Body of pancreas (tissue), 4 donors: ENCODE results near the gene PIGU. TPM values are rescaled to one million over a fixed set of nuclear protein-coding genes. Genes with fewer than 3 reads are reported as not detected.

ENCODE experiments used
- ATAC-seq: fragments of 150-250 bp; one replicate; pipeline ENCODE4 v1.9.1; 2016
- DNase-seq, 4 donors: peaks; one replicate each; pipeline ENCODE4 v3.0.0-alpha.2; 2019
- H3K27ac ChIP-seq, 4 donors: fragments of 200-600 bp; sonication (generic); 1 replicate in 3 of 4; 2 replicates in 1 of 4; pipeline versions ENCODE4 v1.5.1 to v1.6.1; 2016 to 2019; ENCODE audit warnings: mild to moderate bottlenecking in 1 of 4, mixed read lengths in 1 of 4, moderate library complexity in 1 of 4
- H3K27me3 ChIP-seq, 2 donors: fragments of 200-600 bp; sonication (generic); one replicate each; pipeline ENCODE4 v1.6.0; 2016; ENCODE audit warnings: mild to moderate bottlenecking in 1 of 2
- H3K36me3 ChIP-seq, 2 donors: fragments of 200-600 bp; sonication (generic); replicated peaks in 1 of 2; 2 replicates each; pipeline ENCODE4 v1.5.1; 2016; ENCODE audit warnings: low read depth in 2 of 2; ENCODE audit not compliant: insufficient read depth in 1 of 2
- H3K4me1 ChIP-seq: fragments of 200-600 bp; sonication (generic); one replicate; pipeline ENCODE4 v1.6.0; 2016
- H3K4me3 ChIP-seq, 2 donors: fragments of 200-600 bp; sonication (generic); 1 replicate in 1 of 2; 2 replicates in 1 of 2; pipeline ENCODE4 v1.5.1; 2016 to 2019
- H3K9me3 ChIP-seq, 3 donors: fragments of 200-600 bp; sonication (generic); 1 replicate in 2 of 3; 2 replicates in 1 of 3; pipeline ENCODE4 v1.5.1; 2016
- POLR2A ChIP-seq, 3 donors: fragments of 450-650 bp; IDR thresholded peaks; one replicate each; pipeline ENCODE4 v1.6.1; 2016; ENCODE audit warnings: antibody characterized with exemption in 3 of 3, mild to moderate bottlenecking in 2 of 3
- WGBS, 2 donors: methylation state at CpG; one replicate each; pipeline ENCODE4 v1.1.5; 2017; 5-methylcytosine and 5-hydroxymethylcytosine counted together
- intact Hi-C: fragments of 100-400 bp; cut with DNase I; formaldehyde crosslinking; loops from one replicate; pipeline ENCODE4 v1.15.1; 2023
- total RNA-seq, 2 donors: library from RNA; depleted of rRNA; stranded (reverse); fragments of >200 nt; gene quantifications; one replicate each; pipeline ENCODE4 v1.1.0, GENCODE V29; 2016
- TF ChIP-seq, protein P1 (sequence below), 7 experiments: fragments of 450-650 bp in 4 of 7; fragments of 200-600 bp in 3 of 7; sonication (generic) in 3 of 7; IDR thresholded peaks; one replicate each; pipeline ENCODE4 v1.5.1; 2016 to 2019; ENCODE audit warnings: antibody characterized with exemption in 7 of 7

Gene PIGU
- total RNA-seq, 2 donors from 2014 or later, result 4.4 to 14.8 TPM

DNA sequence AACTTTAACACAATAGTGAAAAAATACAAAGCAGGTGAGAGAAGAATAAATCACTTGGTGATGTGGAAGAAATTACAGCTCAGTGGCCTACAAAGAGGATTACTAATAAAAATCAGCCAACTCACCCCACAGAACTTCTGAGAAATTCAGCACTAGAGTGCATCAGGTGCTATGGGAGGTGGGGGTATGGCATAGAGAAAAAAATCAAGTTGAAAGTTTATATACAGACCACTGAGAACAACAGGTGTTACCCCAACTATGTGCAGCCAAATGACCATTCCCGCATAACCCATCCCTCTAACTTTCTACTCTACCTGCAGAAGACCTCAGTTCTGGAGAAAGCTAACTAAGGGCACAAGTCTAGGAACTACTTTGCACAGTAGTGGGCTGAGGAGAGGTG, 47.0 kb downstream of the PIGU start:
- no peak overlapping the region for H3K4me3 ChIP-seq
- ATAC-seq (no peak), DNase-seq (no peak)
- H3K9me3 ChIP-seq, result no peaks in the 10 kb centered on the region
- H3K36me3 ChIP-seq, result no peaks in the 10 kb centered on the region
- intact Hi-C loops, result no loop called here
- no peak overlapping the region for H3K27ac ChIP-seq
- TF ChIP-seq, protein P1, sequence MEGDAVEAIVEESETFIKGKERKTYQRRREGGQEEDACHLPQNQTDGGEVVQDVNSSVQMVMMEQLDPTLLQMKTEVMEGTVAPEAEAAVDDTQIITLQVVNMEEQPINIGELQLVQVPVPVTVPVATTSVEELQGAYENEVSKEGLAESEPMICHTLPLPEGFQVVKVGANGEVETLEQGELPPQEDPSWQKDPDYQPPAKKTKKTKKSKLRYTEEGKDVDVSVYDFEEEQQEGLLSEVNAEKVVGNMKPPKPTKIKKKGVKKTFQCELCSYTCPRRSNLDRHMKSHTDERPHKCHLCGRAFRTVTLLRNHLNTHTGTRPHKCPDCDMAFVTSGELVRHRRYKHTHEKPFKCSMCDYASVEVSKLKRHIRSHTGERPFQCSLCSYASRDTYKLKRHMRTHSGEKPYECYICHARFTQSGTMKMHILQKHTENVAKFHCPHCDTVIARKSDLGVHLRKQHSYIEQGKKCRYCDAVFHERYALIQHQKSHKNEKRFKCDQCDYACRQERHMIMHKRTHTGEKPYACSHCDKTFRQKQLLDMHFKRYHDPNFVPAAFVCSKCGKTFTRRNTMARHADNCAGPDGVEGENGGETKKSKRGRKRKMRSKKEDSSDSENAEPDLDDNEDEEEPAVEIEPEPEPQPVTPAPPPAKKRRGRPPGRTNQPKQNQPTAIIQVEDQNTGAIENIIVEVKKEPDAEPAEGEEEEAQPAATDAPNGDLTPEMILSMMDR (IDR thresholded peaks at IDR 0.05), result no peak
- H3K4me1 ChIP-seq, result peaks cover 8% of the 10 kb centered on the region
- 93 to 100% methylated on average over 1 of the region's 1 CpG for WGBS, 2 donors
- no peaks in the 10 kb centered on the region for H3K27me3 ChIP-seq

DNA sequence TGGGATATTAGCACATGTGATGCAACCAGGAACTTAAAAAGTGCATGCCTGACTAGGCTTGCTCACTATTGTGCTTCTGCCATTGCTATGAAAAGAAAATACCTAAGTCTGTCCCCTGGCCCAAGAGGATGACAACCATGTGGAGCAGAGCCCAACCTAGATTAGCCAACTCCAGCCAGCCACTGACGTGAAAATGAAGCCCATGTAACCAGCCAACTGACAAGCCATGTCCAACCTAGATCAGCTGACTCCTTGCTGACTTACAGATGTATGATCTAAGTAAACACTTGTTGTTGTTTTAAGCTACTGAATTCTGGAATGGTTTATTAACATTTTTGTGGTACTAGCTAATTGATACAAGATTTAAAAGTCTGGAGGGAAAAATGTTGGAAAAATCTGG, 47.5 kb downstream of the PIGU start:
- TF ChIP-seq, protein P1 (IDR thresholded peaks at IDR 0.05), result no peak
- TF ChIP-seq POLR2A (IDR thresholded peaks at IDR 0.05), result no peak
- Histone ChIP-seq H3K9me3 (no peaks in the 10 kb centered on the region), H3K27ac (no peak overlapping the region), H3K27me3 (no peaks in the 10 kb centered on the region), H3K36me3 (no peaks in the 10 kb centered on the region), H3K4me3 (no peak overlapping the region), H3K4me1 (peaks cover 5% of the 10 kb centered on the region)
- intact Hi-C loops, result no loop called here
- DNase-seq (no peak), ATAC-seq (no peak)
- 39 to 56% methylated on average over 1 of the region's 1 CpG for WGBS, 2 donors

DNA sequence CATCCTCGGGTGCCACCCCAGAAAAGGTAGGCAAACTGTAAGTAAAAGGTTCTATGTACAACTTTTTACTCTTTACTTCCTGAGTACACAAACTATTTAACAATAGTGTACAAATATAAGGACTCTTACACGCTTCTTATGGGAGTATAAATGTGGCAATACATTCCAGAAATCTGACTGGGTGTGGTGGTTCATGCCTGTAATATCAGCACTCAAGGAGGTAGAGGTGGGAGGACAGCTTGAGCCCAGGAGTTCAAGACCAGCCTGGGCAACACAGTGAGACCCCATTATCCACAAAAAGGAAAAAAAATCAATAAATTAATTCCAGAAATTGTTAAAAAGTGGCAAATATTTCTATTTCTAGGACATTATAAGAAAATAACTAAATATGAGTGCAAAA, 48.9 kb downstream of the PIGU start:
- TF ChIP-seq, protein P1 (IDR thresholded peaks at IDR 0.05), result no peak
- no peak for TF ChIP-seq POLR2A (IDR thresholded peaks at IDR 0.05)
- H3K9me3 ChIP-seq, result no peaks in the 10 kb centered on the region
- H3K4me3 ChIP-seq, result no peak overlapping the region
- H3K27me3 ChIP-seq, result no peaks in the 10 kb centered on the region
- no peaks in the 10 kb centered on the region for H3K4me1 ChIP-seq
- intact Hi-C loops, result no loop called here
- no peaks in the 10 kb centered on the region for H3K36me3 ChIP-seq
- ATAC-seq (no peak), DNase-seq (no peak)
- 68 to 83% methylated on average over 2 of the region's 2 CpGs for WGBS, 2 donors
- no peak overlapping the region for H3K27ac ChIP-seq

DNA sequence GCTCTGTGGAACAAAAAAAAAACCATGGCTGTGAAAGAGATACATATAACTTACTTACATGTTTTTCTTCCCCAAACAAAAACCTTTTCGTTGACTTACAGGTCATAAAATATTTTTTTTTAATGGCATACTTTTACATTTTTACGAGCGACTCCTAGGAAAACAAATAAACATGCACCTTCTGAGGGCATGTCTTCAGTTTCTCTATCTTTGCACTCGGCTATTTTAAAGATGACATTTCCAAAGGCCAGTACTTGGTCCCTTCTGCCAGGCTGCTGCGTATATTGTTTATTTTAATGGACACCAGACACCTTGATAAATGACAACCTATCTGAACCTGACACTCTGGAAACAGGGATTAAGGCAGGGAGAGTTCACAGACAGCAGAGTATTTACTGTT, 49.4 kb downstream of the PIGU start:
- Histone ChIP-seq H3K9me3 (no peaks in the 10 kb centered on the region), H3K4me3 (no peak overlapping the region), H3K36me3 (no peaks in the 10 kb centered on the region), H3K27ac (no peak overlapping the region), H3K27me3 (no peaks in the 10 kb centered on the region), H3K4me1 (no peaks in the 10 kb centered on the region)
- intact Hi-C loops, result no loop called here
- no peak for ATAC-seq
- DNase-seq, result no peak
- no peak for TF ChIP-seq POLR2A (IDR thresholded peaks at IDR 0.05)
- TF ChIP-seq, protein P1 (IDR thresholded peaks at IDR 0.05), result no peak
- 61 to 68% methylated on average over 5 of the region's 5 CpGs for WGBS, 2 donors

DNA sequence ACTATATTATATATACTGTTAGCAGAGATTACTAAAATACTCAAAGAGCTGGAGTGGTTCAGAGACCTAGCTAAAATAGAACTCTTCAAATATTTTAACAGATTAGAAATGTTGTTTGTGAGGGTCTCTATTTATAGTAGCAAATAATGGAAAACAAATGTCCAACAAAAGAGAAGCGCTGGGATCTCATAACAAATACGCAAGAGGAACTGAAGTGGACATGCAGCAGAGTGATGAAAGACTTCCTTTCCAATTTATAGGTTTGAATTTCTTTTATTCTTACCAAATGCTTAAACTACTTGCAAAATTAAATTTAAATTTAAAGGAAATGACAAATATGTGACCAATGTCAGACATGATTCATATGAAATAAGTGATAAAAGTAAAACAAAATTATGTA, 49.9 kb downstream of the PIGU start:
- H3K4me3 ChIP-seq, result no peak overlapping the region
- H3K4me1 ChIP-seq, result no peaks in the 10 kb centered on the region
- ATAC-seq (no peak), DNase-seq (no peak)
- H3K9me3 ChIP-seq, result no peaks in the 10 kb centered on the region
- TF ChIP-seq, protein P1 (IDR thresholded peaks at IDR 0.05), result no peak
- TF ChIP-seq POLR2A (IDR thresholded peaks at IDR 0.05), result no peak
- H3K27ac ChIP-seq, result no peak overlapping the region
- intact Hi-C loops, result no loop called here
- 80 to 90% methylated on average over 2 of the region's 2 CpGs for WGBS, 2 donors
- no peaks in the 10 kb centered on the region for H3K27me3 ChIP-seq
- no peaks in the 10 kb centered on the region for H3K36me3 ChIP-seq
